Right atrium auricular region (tissue), 2 donors: ENCODE data around the gene VAT1L. TPM values are rescaled to one million over a fixed set of nuclear protein-coding genes. Genes with fewer than 3 reads are reported as not detected.

Experiments
- DNase-seq: peaks from one replicate; pipeline ENCODE4 v3.0.0-alpha.2; 2019; ENCODE audit warnings: low spot score
- H3K27ac ChIP-seq, 2 donors: fragments of 200-600 bp; sonication (generic); 1 replicate in 1 of 2; 2 replicates in 1 of 2; pipeline ENCODE4 v1.5.1; 2016 to 2019
- H3K27me3 ChIP-seq, 2 donors: fragments of 200-600 bp; sonication (generic); one replicate each; pipeline versions ENCODE4 v1.5.1 to v1.6.0; 2017 to 2019
- H3K36me3 ChIP-seq: fragments of 200-600 bp; sonication (generic); one replicate; pipeline ENCODE4 v1.5.1; 2016
- H3K4me1 ChIP-seq, 2 donors: fragments of 200-600 bp; sonication (generic); one replicate each; pipeline versions ENCODE4 v1.5.1 to v1.6.0; 2017 to 2019
- H3K4me3 ChIP-seq, 2 donors: fragments of 200-600 bp; sonication (generic); 1 replicate in 1 of 2; 2 replicates in 1 of 2; pipeline ENCODE4 v1.5.1; 2017 to 2019; ENCODE audit warnings: mild to moderate bottlenecking in 1 of 2, moderate library complexity in 1 of 2
- H3K9me3 ChIP-seq, 2 donors: fragments of 200-600 bp; sonication (generic); one replicate each; pipeline ENCODE4 v1.5.1; 2019
- total RNA-seq, 2 donors: library from RNA; depleted of rRNA; stranded (reverse); fragments of >200 nt; gene quantifications; one replicate each; pipeline ENCODE4 v1.1.0, GENCODE V29; 2016
- TF ChIP-seq, protein P1 (sequence below), 2 donors: fragments of 200-600 bp; sonication (generic); IDR thresholded peaks; one replicate each; pipeline ENCODE4 v1.5.1; 2019; ENCODE audit warnings: antibody characterized with exemption in 2 of 2

VAT1L gene
- total RNA-seq, 2 donors from 2014 or later, result 10.3 to 20.6 TPM

DNA sequence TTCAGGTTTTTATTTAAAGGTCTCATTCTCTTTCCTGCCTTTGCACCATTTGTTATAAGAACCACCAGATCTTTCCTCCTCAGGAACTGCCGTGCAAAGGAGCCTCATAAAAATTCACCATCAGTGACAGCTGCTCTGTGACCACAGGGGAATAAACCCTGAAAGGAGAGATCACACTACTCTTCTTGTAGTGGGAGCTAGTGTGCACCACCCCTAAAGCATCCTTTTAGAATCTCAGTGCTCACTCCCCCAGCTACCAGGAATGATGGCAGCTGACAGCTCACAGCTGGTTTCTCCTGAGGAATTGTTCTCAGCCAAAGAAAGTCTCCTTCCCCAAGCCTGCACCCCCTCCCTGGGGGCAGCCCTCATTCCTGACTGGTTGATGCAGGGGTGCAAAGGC is 18.7 kb downstream of the VAT1L start:
- H3K4me3 ChIP-seq, result no peak overlapping the region
- H3K36me3 ChIP-seq, result no peaks in the 10 kb centered on the region
- H3K27ac ChIP-seq, result no peak overlapping the region
- H3K4me1 ChIP-seq, result no peaks in the 10 kb centered on the region
- no peaks in the 10 kb centered on the region for H3K27me3 ChIP-seq
- TF ChIP-seq, protein P1, sequence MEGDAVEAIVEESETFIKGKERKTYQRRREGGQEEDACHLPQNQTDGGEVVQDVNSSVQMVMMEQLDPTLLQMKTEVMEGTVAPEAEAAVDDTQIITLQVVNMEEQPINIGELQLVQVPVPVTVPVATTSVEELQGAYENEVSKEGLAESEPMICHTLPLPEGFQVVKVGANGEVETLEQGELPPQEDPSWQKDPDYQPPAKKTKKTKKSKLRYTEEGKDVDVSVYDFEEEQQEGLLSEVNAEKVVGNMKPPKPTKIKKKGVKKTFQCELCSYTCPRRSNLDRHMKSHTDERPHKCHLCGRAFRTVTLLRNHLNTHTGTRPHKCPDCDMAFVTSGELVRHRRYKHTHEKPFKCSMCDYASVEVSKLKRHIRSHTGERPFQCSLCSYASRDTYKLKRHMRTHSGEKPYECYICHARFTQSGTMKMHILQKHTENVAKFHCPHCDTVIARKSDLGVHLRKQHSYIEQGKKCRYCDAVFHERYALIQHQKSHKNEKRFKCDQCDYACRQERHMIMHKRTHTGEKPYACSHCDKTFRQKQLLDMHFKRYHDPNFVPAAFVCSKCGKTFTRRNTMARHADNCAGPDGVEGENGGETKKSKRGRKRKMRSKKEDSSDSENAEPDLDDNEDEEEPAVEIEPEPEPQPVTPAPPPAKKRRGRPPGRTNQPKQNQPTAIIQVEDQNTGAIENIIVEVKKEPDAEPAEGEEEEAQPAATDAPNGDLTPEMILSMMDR (IDR thresholded peaks at IDR 0.05), result no peak
- no peak for DNase-seq
- H3K9me3 ChIP-seq, result no peaks in the 10 kb centered on the region

DNA sequence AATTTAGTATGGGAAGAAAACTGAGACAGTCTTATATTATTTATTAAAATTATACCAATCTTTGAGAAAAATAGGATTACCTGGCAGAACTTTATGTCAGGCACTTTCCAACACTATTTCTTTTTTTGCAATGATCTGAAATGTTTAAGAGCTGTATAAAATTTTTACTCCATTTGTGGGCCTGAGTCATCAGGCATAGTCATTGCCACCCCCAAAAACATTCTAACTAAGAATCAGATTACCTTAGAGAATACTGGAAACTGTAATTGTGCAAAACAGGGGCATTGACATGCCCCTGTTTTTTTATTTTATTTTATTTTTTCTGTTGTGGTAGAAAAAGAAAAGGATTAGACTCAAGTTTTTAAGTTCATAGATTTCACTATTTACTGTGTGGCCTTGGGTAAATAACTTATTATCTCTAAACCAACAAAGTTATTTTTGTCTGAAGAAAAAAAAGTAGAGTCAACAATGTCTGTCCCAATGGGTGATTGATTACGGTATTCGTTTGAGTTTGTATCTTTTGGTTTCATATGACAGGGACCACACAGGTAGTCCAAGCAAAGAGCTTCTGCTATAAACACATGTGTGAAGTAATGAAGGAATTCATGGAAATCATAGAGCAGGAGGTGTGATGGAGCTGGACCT is 24.6 kb downstream of the VAT1L start:
- DNase-seq, result no peak
- no peak overlapping the region for H3K4me3 ChIP-seq
- no peaks in the 10 kb centered on the region for H3K27me3 ChIP-seq
- TF ChIP-seq, protein P1 (IDR thresholded peaks at IDR 0.05), result no peak
- no peaks in the 10 kb centered on the region for H3K4me1 ChIP-seq
- H3K27ac ChIP-seq, result no peak overlapping the region
- H3K36me3 ChIP-seq, result no peaks in the 10 kb centered on the region
- H3K9me3 ChIP-seq, result no peaks in the 10 kb centered on the region

DNA sequence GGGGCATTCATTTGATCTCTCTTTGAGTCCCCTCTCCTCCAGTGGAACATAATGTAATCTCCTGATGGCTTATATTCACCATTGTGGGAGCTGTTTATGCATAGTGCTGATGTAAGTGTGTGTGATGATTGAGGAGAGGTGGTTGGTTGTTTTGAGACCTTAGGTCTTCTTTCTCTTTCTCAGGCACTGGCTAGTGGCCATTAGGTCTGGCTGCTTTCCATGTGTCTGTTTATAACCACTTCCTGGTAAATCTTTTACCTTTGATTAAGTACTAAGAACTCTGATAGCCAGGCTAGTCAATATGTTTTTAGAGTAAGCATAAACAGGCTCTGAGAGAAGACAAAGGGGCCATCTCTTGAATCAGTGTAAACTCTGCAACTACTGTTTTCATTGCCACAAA is 27.9 kb downstream of the VAT1L start:
- Histone ChIP-seq H3K27ac (no peak overlapping the region), H3K4me1 (no peaks in the 10 kb centered on the region), H3K9me3 (no peaks in the 10 kb centered on the region), H3K4me3 (no peak overlapping the region), H3K36me3 (no peaks in the 10 kb centered on the region), H3K27me3 (no peaks in the 10 kb centered on the region)
- DNase-seq, result no peak
- TF ChIP-seq, protein P1 (IDR thresholded peaks at IDR 0.05), result no peak

DNA sequence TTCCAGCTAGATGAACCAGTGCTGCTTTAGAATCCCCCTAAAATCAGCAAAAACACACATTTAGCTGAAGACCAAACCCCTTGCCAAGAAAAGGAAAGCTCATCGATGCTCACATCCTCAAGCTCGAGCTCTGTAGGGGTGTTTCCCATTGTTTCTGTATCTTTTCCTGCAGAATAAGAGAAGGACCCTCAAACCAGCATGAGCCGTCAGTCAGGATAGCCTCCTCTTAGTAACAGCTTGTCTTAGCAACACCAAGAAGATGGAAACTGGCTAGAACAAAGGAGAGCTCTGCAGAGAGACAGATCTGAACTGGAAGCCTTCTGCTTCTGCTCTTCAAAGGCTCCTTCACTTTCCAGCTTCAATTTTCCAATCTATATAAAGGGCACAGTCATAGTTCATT is 32.0 kb downstream of the VAT1L start:
- Histone ChIP-seq H3K4me1 (no peaks in the 10 kb centered on the region), H3K9me3 (no peaks in the 10 kb centered on the region), H3K27ac (no peak overlapping the region), H3K4me3 (no peak overlapping the region), H3K36me3 (no peaks in the 10 kb centered on the region), H3K27me3 (no peaks in the 10 kb centered on the region)
- DNase-seq, result no peak
- TF ChIP-seq, protein P1 (IDR thresholded peaks at IDR 0.05), result no peak

DNA sequence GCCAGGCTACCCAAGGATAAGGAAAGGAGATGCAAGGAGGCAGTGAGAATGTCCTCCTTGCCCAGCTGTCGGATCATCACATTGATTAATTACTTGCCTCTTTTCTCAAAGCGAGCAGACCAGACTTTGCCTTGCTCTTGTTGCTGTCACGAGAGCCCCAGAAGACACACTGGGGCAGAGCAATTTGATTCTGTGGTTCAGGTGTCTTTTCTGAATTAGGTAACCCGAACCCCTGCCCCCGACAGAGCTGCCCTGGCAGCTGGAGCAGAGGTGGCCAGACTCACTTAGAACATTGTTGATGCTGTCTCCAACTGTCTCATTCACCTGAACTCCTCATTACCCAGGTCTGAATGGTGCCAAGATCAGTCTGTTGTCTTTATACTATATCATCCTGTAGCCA is 34.3 kb downstream of the VAT1L start:
- TF ChIP-seq, protein P1 (IDR thresholded peaks at IDR 0.05), result no peak
- no peak overlapping the region for H3K4me3 ChIP-seq
- H3K27me3 ChIP-seq, result no peaks in the 10 kb centered on the region
- H3K9me3 ChIP-seq, result no peaks in the 10 kb centered on the region
- no peak overlapping the region for H3K27ac ChIP-seq
- DNase-seq, result no peak
- no peaks in the 10 kb centered on the region for H3K4me1 ChIP-seq
- no peaks in the 10 kb centered on the region for H3K36me3 ChIP-seq

DNA sequence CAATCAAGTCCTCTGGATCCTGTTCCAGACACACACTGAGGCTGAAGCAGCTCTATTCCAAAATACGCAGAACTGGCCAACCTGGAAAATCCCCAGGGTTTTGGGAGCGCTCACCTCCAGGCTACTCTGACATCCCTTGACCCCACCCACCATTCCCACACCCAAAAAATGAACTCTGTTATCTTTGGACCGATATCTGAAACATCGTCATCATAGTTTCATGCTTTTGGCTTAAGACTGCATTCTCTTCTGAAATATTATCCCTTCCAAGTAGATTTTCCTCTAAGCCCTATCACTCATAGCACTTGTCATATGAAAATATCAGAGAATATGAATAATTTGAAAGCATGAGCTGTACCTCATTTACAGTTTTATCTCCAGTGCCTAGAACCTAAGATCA is 34.7 kb downstream of the VAT1L start:
- TF ChIP-seq, protein P1 (IDR thresholded peaks at IDR 0.05), result no peak
- Histone ChIP-seq H3K27me3 (no peaks in the 10 kb centered on the region), H3K27ac (no peak overlapping the region), H3K4me3 (no peak overlapping the region), H3K4me1 (no peaks in the 10 kb centered on the region), H3K36me3 (no peaks in the 10 kb centered on the region), H3K9me3 (no peaks in the 10 kb centered on the region)
- DNase-seq, result no peak
